Small intestine (tissue), 7 donors: ENCODE measurements around the gene SEPTIN10. TPM values are rescaled to one million over a fixed set of nuclear protein-coding genes. Genes with fewer than 3 reads are reported as not detected.
"Not testable (repeated sequence)": the region's sequence is repeated elsewhere in the genome, so short reads cannot be mapped to it uniquely, and the experiment has no call there.

Experiments used
- DNase-seq, 2 donors: peaks; one replicate each; pipeline versions ENCODE4 v3.0.0 to v3.0.0-alpha.2; 2013
- FAIRE-seq: peaks from 2 replicates; lab custom pipeline; 2012; peaks lifted over from hg19 to GRCh38; lab: Jason Lieb, UNC
- H3K27ac ChIP-seq, 3 donors: one replicate each; pipeline ENCODE4 v1.5.1; 2013; ENCODE audit warnings: low read length in 2 of 3, mild to moderate bottlenecking in 2 of 3, control low read depth in 1 of 3, inconsistent platforms in 1 of 3, low read depth in 1 of 3, moderate library complexity in 1 of 3
- H3K27me3 ChIP-seq, 3 donors: one replicate each; pipeline ENCODE4 v1.6.1; 2013; ENCODE audit warnings: low read length in 3 of 3, inconsistent platforms in 1 of 3; ENCODE audit not compliant: control insufficient read depth in 3 of 3, insufficient read depth in 3 of 3
- H3K36me3 ChIP-seq, 3 donors: one replicate each; pipeline ENCODE4 v1.6.1; 2013; ENCODE audit warnings: low read length in 3 of 3, inconsistent platforms in 1 of 3, low read depth in 1 of 3, mild to moderate bottlenecking in 1 of 3, moderate library complexity in 1 of 3; ENCODE audit not compliant: control insufficient read depth in 3 of 3, insufficient read depth in 2 of 3
- H3K4me1 ChIP-seq, 3 donors: one replicate each; pipeline ENCODE4 v1.6.1; 2013; ENCODE audit warnings: low read length in 2 of 3, inconsistent platforms in 1 of 3, low read depth in 1 of 3, mild to moderate bottlenecking in 1 of 3, moderate library complexity in 1 of 3; ENCODE audit not compliant: control insufficient read depth in 3 of 3, insufficient read depth in 2 of 3
- H3K4me3 ChIP-seq, 3 donors: one replicate each; pipeline ENCODE4 v1.5.1; 2013; ENCODE audit warnings: low read length in 3 of 3, control low read depth in 1 of 3, inconsistent platforms in 1 of 3, low read depth in 1 of 3, mild to moderate bottlenecking in 1 of 3, moderate library complexity in 1 of 3
- H3K9me3 ChIP-seq, 2 donors: one replicate each; pipeline ENCODE4 v1.6.1; 2013; ENCODE audit warnings: low read depth in 1 of 2, low read length in 1 of 2; ENCODE audit not compliant: control insufficient read depth in 2 of 2, insufficient read depth in 1 of 2
- WGBS, 3 donors: extraction: QIAGEN DNeasy Blood & Tissue Kit; methylation state at CpG; one replicate each; pipeline ENCODE4 v1.1.7; 2013; 5-methylcytosine and 5-hydroxymethylcytosine counted together
- polyA plus RNA-seq, 4 donors: library from polyadenylated mRNA; stranded (reverse) in 3 of 4; unstranded in 1 of 4; fragments of 200-250 nt in 3 of 4; fragments of 120-200 nt in 1 of 4; gene quantifications; one replicate each; pipeline versions ENCODE4 v1.2.1 to v1.2.3, GENCODE V29; 2013
- donor health status: healthy with polysubstance abuse.
- donor health status: control.
- donor health status: control.
- donor health status: Bipolar disorder and iron deficiency.
- donor health status: healthy.

The SEPTIN10 gene
- polyA plus RNA-seq, 4 donors: 24.0 to 50.9 (median 28.8) TPM

GRCh38 chr2:109629867-109630266 lies 16.1 kb upstream of the SEPTIN10 start:
- 81 to 95% (median 82%) methylated on average over 3 of the region's 3 CpGs for WGBS, 3 donors
- Histone ChIP-seq H3K36me3 (no peaks in the 10 kb centered on the region), H3K4me3 (no peak overlapping the region), H3K9me3 (no peaks in the 10 kb centered on the region), H3K4me1 (peaks cover 0 to 16% (median 0%) of the 10 kb centered on the region in 3 donors), H3K27me3 (no peaks in the 10 kb centered on the region), H3K27ac (no peak overlapping the region)
- DNase-seq: no peak
- no peak for FAIRE-seq

GRCh38 chr2:109628321-109628720 lies 14.6 kb upstream of the SEPTIN10 start:
- not testable (repeated sequence) for H3K36me3 ChIP-seq, H3K27me3 ChIP-seq, H3K9me3 ChIP-seq, DNase-seq, H3K4me3 ChIP-seq, H3K27ac ChIP-seq, FAIRE-seq
- H3K4me1 ChIP-seq: peaks cover 0 to 23% (median 0%) of the 10 kb centered on the region in 3 donors
- 80 to 91% (median 84%) methylated on average over 7 of the region's 7 CpGs for WGBS, 3 donors

GRCh38 chr2:109624339-109624738 lies 10.6 kb upstream of the SEPTIN10 start:
- H3K9me3 ChIP-seq: no peaks in the 10 kb centered on the region
- 79 to 90% (median 81%) methylated on average over 4 of the region's 4 CpGs for WGBS, 3 donors
- H3K4me3 ChIP-seq: no peak overlapping the region
- H3K27ac ChIP-seq: no peak overlapping the region
- DNase-seq (no peak), FAIRE-seq (no peak)
- H3K27me3 ChIP-seq: no peaks in the 10 kb centered on the region
- H3K36me3 ChIP-seq: no peaks in the 10 kb centered on the region
- peaks cover 0 to 11% (median 0%) of the 10 kb centered on the region in 3 donors for H3K4me1 ChIP-seq

- no peaks in the 10 kb centered on the region for H3K36me3 ChIP-seq
- WGBS, 3 donors: 93 to 95% (median 94%) methylated on average over 4 of the region's 4 CpGs
- H3K27ac ChIP-seq: no peak overlapping the region
- FAIRE-seq (no peak), DNase-seq (no peak)
- H3K4me3 ChIP-seq: no peak overlapping the region
- H3K9me3 ChIP-seq: no peaks in the 10 kb centered on the region
- no peaks in the 10 kb centered on the region for H3K27me3 ChIP-seq
- H3K4me1 ChIP-seq: peaks cover 0 to 11% (median 0%) of the 10 kb centered on the region in 3 donors
These were observed 10.2 kb upstream of the SEPTIN10 start for GRCh38 chr2:109623923-109624322.

- 23 to 63% (median 33%) methylated on average over 5 of the region's 5 CpGs for WGBS, 3 donors
- DNase-seq (no peak), FAIRE-seq (no peak)
- Histone ChIP-seq H3K27me3 (no peaks in the 10 kb centered on the region), H3K4me3 (no peak overlapping the region), H3K36me3 (no peaks in the 10 kb centered on the region), H3K4me1 (peaks cover 0 to 11% (median 0%) of the 10 kb centered on the region in 3 donors), H3K9me3 (no peaks in the 10 kb centered on the region), H3K27ac (no peak overlapping the region)
These were observed 9.5 kb upstream of the SEPTIN10 start for GRCh38 chr2:109623297-109623696.

GRCh38 chr2:109619032-109619615 lies 5.4 kb upstream of the SEPTIN10 start:
- peaks cover 0 to 5% (median 0%) of the 10 kb centered on the region in 3 donors for H3K36me3 ChIP-seq
- H3K27ac ChIP-seq: peak overlapping the region in 1 of 3 donors; percentile 12
- no peak overlapping the region for H3K4me3 ChIP-seq
- WGBS, 3 donors: 51 to 71% (median 57%) methylated on average over 4 of the region's 4 CpGs
- DNase-seq (peak in 1 of 2 donors; percentile 51), FAIRE-seq (no peak)
- no peaks in the 10 kb centered on the region for H3K9me3 ChIP-seq
- H3K27me3 ChIP-seq: peaks cover 0 to 7% (median 0%) of the 10 kb centered on the region in 3 donors
- peaks cover 0 to 21% (median 0%) of the 10 kb centered on the region in 3 donors for H3K4me1 ChIP-seq

GRCh38 chr2:109616184-109616583 lies 2.4 kb upstream of the SEPTIN10 start:
- Histone ChIP-seq H3K27me3 (peaks cover 0 to 9% (median 0%) of the 10 kb centered on the region in 3 donors), H3K4me3 (peak overlapping the region in 2 of 3 donors; percentile 72 to 81), H3K4me1 (peaks cover 0 to 17% (median 0%) of the 10 kb centered on the region in 3 donors), H3K36me3 (peaks cover 0 to 5% (median 0%) of the 10 kb centered on the region in 3 donors), H3K27ac (peak overlapping the region in 1 of 3 donors; percentile 72), H3K9me3 (no peaks in the 10 kb centered on the region)
- FAIRE-seq: no peak
- DNase-seq: no peak
- 39 to 61% (median 51%) methylated on average over 5 of the region's 5 CpGs for WGBS, 3 donors

GRCh38 chr2:109615637-109616144 lies 1.9 kb upstream of the SEPTIN10 start:
- WGBS, 3 donors: 30 to 38% (median 37%) methylated on average over 24 of the region's 24 CpGs
- H3K4me1 ChIP-seq: peaks cover 0 to 17% (median 0%) of the 10 kb centered on the region in 3 donors
- peaks cover 0 to 5% (median 0%) of the 10 kb centered on the region in 3 donors for H3K36me3 ChIP-seq
- H3K27ac ChIP-seq: peak overlapping the region in 2 of 3 donors; percentile 72 to 93
- peak; percentile 52 to 70 for DNase-seq
- H3K9me3 ChIP-seq: no peaks in the 10 kb centered on the region
- H3K4me3 ChIP-seq: peak overlapping the region; percentile 72 to 83 (median 81)
- no peak for FAIRE-seq
- H3K27me3 ChIP-seq: peaks cover 0 to 9% (median 0%) of the 10 kb centered on the region in 3 donors
